ENCODE measurements around the gene VTI1A.
"Not testable (repeated sequence)": the region's sequence is repeated elsewhere in the genome, so short reads cannot be mapped to it uniquely, and the experiment has no call there.

VTI1A gene

DNA sequence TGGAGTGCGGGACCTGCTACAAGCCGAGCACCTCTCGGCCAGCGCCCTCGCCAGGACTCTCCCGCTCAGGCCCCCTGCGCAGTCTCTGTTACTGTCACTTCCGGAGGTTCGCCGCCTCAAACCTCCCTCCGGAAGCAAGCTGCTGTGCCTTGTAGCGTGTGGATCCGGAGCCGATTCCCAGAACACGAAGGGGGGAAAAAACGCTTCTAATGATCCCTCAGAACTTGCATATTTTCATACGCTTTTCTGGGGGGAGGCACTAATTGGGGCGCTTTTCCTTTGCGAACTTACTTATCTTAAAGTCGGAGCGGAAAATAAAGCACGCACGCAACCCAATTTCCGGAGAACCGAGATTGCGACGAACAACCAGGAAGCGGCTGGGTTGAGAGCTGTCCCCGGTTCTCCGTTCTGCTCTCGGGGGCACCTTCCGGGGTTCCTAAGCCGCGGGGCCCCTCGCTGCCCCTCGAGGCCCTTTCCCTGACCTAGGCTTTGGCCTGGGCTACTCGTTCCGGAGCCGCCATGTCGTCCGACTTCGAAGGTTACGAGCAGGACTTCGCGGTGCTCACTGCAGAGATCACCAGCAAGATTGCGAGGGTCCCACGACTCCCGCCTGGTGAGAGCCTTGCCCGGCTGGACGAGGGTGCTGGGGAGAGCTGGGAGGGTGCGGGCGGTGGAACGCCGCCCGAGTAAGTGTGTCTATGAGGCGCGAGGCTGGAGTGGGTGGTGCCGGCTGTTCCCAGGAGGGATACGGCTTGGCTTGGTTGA is at the start of gene VTI1A, which contains the start of gene ZDHHC6:
TSS of gene VTI1A (plus strand) at position 361 of the 765 bp plus-strand sequence. CDS start at position 520, 159 bp downstream.
TSS of gene ZDHHC6 (minus strand) at position 60 of the 765 bp plus-strand sequence. CDS start 1,478 bp downstream, outside the sequence.
- peak within 1 kb of the TSS; percentile 100 for H3K4me3 ChIP-seq (ENCODE audit: low read depth, low read length)
- in situ Hi-C loops (cut with HindIII; ENCODE audit: low sequenced_read_pairs), result no loop called here

DNA sequence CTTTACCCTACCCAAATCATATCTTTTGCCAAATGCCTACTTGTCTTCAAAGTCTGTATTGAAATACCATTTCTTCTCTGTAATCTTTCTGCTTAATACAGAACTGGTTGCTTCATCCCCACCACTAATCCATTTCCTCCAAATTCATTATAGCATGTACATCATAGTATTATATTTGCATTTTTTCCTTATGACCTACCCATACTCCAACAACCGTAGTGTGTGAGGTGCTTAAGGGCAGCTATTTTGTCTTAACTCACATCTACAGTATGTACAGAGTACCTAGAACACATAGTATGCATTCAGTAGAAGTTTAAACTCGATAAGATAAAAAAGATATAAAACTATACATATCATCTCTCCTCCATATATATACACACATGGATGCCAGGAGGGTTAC is 49.4 kb upstream of the VTI1A start:
- H3K4me3 ChIP-seq (ENCODE audit: low read depth, low read length), result no peak overlapping the region
- in situ Hi-C loops (cut with HindIII; ENCODE audit: low sequenced_read_pairs), result no loop called here
- no peak for DNase-seq (ENCODE audit: low read depth, low spot score)
- TF ChIP-seq, protein P1, sequence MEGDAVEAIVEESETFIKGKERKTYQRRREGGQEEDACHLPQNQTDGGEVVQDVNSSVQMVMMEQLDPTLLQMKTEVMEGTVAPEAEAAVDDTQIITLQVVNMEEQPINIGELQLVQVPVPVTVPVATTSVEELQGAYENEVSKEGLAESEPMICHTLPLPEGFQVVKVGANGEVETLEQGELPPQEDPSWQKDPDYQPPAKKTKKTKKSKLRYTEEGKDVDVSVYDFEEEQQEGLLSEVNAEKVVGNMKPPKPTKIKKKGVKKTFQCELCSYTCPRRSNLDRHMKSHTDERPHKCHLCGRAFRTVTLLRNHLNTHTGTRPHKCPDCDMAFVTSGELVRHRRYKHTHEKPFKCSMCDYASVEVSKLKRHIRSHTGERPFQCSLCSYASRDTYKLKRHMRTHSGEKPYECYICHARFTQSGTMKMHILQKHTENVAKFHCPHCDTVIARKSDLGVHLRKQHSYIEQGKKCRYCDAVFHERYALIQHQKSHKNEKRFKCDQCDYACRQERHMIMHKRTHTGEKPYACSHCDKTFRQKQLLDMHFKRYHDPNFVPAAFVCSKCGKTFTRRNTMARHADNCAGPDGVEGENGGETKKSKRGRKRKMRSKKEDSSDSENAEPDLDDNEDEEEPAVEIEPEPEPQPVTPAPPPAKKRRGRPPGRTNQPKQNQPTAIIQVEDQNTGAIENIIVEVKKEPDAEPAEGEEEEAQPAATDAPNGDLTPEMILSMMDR (IDR thresholded peaks at IDR 0.05; ENCODE audit: low read depth, low read length), result no peak

More for the DNA sequence above, at the start of gene VTI1A, which contains the start of gene ZDHHC6:
- DNase-seq (ENCODE audit: low read depth, low spot score), result peak; percentile 89
- TF ChIP-seq, protein P1 (IDR thresholded peaks at IDR 0.05; ENCODE audit: low read depth, low read length), result peak; percentile 32

DNA sequence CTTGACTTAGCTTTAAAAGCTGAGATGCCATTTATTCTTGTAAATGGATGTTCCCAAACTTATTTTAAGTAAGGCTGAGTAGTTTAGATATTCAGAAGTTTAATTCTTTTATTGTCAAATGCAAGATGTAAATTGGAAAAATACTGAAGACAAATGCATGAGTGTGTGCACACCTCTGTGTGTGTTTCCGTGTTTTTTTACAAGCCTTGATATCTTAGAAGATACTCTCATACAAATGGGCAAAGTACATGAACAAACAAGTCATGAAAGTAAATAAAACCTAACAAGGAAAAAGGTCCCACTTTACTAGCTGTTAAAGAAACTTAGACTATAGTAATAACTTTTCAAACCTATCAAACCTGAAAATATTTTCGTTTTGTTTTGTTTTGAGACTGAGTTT is 44.1 kb upstream of the VTI1A start:
- TF ChIP-seq, protein P1 (IDR thresholded peaks at IDR 0.05; ENCODE audit: low read depth, low read length), result no peak
- no peak for DNase-seq (ENCODE audit: low read depth, low spot score)
- no peak overlapping the region for H3K4me3 ChIP-seq (ENCODE audit: low read depth, low read length)
- in situ Hi-C loops (cut with HindIII; ENCODE audit: low sequenced_read_pairs), result no loop called here

DNA sequence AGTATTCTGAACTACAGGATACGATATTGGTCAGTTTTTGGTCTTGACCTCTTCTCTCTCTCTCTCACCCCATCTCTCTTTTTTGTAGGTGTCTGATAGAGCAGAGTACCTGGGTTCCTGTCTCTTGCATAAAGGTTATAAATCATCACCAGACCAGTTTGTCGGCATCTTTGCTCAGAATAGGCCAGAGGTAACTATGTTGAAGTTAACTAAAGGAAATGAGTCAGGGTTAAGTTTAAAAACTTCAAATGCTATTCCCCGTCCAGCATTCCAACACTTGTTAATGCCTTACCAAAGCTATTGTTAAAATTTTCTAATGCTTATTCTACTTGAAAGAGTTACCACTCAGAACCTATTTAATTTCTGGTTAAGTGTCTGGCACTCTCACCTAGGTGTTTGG is 42.4 kb upstream of the VTI1A start:
- TF ChIP-seq, protein P1 (IDR thresholded peaks at IDR 0.05; ENCODE audit: low read depth, low read length), result no peak
- no peak overlapping the region for H3K4me3 ChIP-seq (ENCODE audit: low read depth, low read length)
- no peak for DNase-seq (ENCODE audit: low read depth, low spot score)
- in situ Hi-C loops (cut with HindIII; ENCODE audit: low sequenced_read_pairs), result no loop called here

DNA sequence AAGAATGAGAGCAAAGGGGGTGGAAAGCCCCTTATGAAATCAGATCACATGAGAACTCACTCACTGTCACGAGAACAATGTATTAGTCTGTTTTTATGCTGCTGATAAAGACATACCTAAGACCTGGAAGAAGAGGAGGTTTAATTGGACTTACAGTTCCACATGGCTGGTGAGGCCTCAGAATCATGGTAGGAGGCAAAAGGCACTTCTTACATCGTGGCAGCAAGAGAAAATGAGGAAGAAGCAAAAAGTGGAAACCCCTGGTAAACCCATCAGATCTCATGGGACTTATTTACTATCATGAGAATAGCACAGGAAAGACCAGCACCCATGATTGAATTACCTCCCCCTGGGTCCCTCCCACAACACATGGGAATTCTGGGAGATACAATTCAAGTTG is 40.2 kb upstream of the VTI1A start:
- H3K4me3 ChIP-seq (ENCODE audit: low read depth, low read length); in situ Hi-C loops (cut with HindIII; ENCODE audit: low sequenced_read_pairs); DNase-seq (ENCODE audit: low read depth, low spot score): not testable (repeated sequence)

DNA sequence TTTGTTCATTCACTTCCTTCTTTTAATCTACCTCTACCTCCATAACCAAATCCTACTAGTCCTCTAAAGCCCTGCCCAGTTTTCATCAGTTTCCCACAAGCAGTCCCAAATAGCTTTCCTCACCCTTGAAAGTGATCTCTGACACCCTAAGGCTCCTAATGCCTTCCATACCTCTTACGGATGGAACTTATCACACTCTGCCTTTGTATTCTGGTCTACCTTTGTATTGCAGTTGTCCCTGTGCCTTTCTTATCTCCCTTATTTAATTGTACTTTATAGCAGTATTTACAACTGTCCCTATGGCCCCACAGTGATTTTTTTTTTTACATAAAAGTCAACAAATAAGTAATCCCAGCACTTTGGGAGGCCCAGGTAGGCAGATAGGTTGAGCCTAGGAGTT is 39.3 kb upstream of the VTI1A start:
- H3K4me3 ChIP-seq (ENCODE audit: low read depth, low read length), result no peak overlapping the region
- TF ChIP-seq, protein P1 (IDR thresholded peaks at IDR 0.05; ENCODE audit: low read depth, low read length), result no peak
- no peak for DNase-seq (ENCODE audit: low read depth, low spot score)
- in situ Hi-C loops (cut with HindIII; ENCODE audit: low sequenced_read_pairs), result no loop called here

DNA sequence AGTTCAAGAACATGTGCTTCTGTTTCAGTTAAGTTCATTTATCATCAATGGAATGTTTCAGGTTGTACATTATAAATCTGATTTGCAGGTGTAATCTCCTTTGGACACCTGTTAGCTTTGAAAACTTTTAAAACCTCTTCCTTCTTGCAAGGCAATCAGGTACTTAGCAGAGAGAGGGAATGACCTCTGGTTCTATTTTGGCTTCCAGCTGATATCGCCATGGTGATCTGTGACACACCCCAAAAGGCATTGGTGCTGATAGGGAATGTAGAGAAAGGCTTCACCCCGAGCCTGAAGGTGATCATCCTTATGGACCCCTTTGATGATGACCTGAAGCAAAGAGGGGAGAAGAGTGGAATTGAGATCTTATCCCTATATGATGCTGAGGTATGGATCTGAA is 37.7 kb upstream of the VTI1A start:
- no peak overlapping the region for H3K4me3 ChIP-seq (ENCODE audit: low read depth, low read length)
- DNase-seq (ENCODE audit: low read depth, low spot score), result no peak
- TF ChIP-seq, protein P1 (IDR thresholded peaks at IDR 0.05; ENCODE audit: low read depth, low read length), result no peak
- in situ Hi-C loops (cut with HindIII; ENCODE audit: low sequenced_read_pairs), result no loop called here

All from astrocyte of the spinal cord (primary cell).